Naive B cell (primary cell): ENCODE measurements around the gene OR13J1. TPM values are rescaled to one million over a fixed set of nuclear protein-coding genes. Genes with fewer than 3 reads are reported as not detected.

Experiments
- ATAC-seq, 2 donors: fragments of 150-1000 bp; cut with Tn5 transposase; 2 replicates each; pipeline ENCODE4 v1.10.0; 2021; ENCODE audit warnings: low read depth in 2 of 2, mild to moderate bottlenecking in 2 of 2, moderate library complexity in 2 of 2
- DNase-seq: peaks from one replicate; pipeline ENCODE4 v3.0.0; 2022
- H3K27ac Mint-ChIP-seq, 6 donors: one replicate each; pipeline ENCODE4 v1.8.0; 2020 to 2022; ENCODE audit warnings: mild to moderate bottlenecking in 6 of 6, mixed read lengths in 6 of 6, moderate library complexity in 5 of 6, inconsistent platforms in 2 of 6
- H3K27me3 Mint-ChIP-seq, 3 donors: one replicate each; pipeline ENCODE4 v1.8.0; 2021 to 2022; ENCODE audit warnings: mixed read lengths in 3 of 3, mild to moderate bottlenecking in 1 of 3
- H3K36me3 Mint-ChIP-seq, 2 donors: one replicate each; pipeline ENCODE4 v1.8.0; 2020 to 2022; ENCODE audit warnings: mixed read lengths in 2 of 2, inconsistent platforms in 1 of 2, mild to moderate bottlenecking in 1 of 2
- H3K4me1 Mint-ChIP-seq, 3 donors: one replicate each; pipeline ENCODE4 v1.8.0; 2020 to 2022; ENCODE audit warnings: mixed read lengths in 3 of 3, inconsistent platforms in 1 of 3, mild to moderate bottlenecking in 1 of 3, moderate library complexity in 1 of 3
- H3K4me3 Mint-ChIP-seq, 8 donors: one replicate each; pipeline ENCODE4 v1.8.0; 2020 to 2022; ENCODE audit warnings: mild to moderate bottlenecking in 8 of 8, mixed read lengths in 8 of 8, moderate library complexity in 8 of 8, inconsistent platforms in 2 of 8
- H3K9me3 Mint-ChIP-seq, 7 donors: one replicate each; pipeline ENCODE4 v1.8.0; 2020 to 2022; ENCODE audit warnings: mixed read lengths in 7 of 7, mild to moderate bottlenecking in 5 of 7, inconsistent platforms in 2 of 7, moderate library complexity in 1 of 7
- polyA plus RNA-seq, 6 donors: library from polyadenylated mRNA; unstranded; fragments of 300-500 nt; fragmentation: Illumina TruSeq; gene quantifications; one replicate each; pipeline ENCODE4 v1.2.3, GENCODE V29; 2021; ENCODE audit warnings: low read depth in 6 of 6

The OR13J1 gene
- polyA plus RNA-seq, 6 donors from 2014 or later, result not detected

- no peaks in the 10 kb centered on the region for H3K36me3 Mint-ChIP-seq
- DNase-seq, result no peak
- no peak for ATAC-seq
- H3K4me1 Mint-ChIP-seq, result peaks cover 67 to 78% (median 68%) of the 10 kb centered on the region in 3 donors
- H3K27me3 Mint-ChIP-seq, result peaks cover 0 to 5% (median 0%) of the 10 kb centered on the region in 3 donors
- peaks cover 0 to 2% (median 0%) of the 10 kb centered on the region in 7 donors for H3K9me3 Mint-ChIP-seq
- H3K4me3 Mint-ChIP-seq, result no peak overlapping the region
- peak overlapping the region in 2 of 6 donors; percentile 62 to 64 for H3K27ac Mint-ChIP-seq
Measured at GRCh38 chr9:35842795-35843194, 27.4 kb downstream of the OR13J1 start.

- DNase-seq, result no peak
- Mint-ChIP-seq H3K27me3 (peaks cover 0 to 5% (median 0%) of the 10 kb centered on the region in 3 donors), H3K4me1 (peaks cover 61 to 72% (median 62%) of the 10 kb centered on the region in 3 donors), H3K9me3 (peaks cover 0 to 2% (median 0%) of the 10 kb centered on the region in 7 donors), H3K36me3 (no peaks in the 10 kb centered on the region), H3K27ac (peak overlapping the region in 1 of 6 donors; percentile 64), H3K4me3 (peak overlapping the region in 1 of 8 donors; percentile 40)
- no peak for ATAC-seq
Measured at GRCh38 chr9:35842020-35842745, 28.0 kb downstream of the OR13J1 start.

GRCh38 chr9:35841645-35841900 is 28.6 kb downstream of the OR13J1 start:
- H3K4me3 Mint-ChIP-seq, result no peak overlapping the region
- H3K9me3 Mint-ChIP-seq, result peaks cover 0 to 2% (median 0%) of the 10 kb centered on the region in 7 donors
- DNase-seq (no peak), ATAC-seq (no peak)
- peaks cover 0 to 5% (median 0%) of the 10 kb centered on the region in 3 donors for H3K27me3 Mint-ChIP-seq
- H3K27ac Mint-ChIP-seq, result no peak overlapping the region
- H3K4me1 Mint-ChIP-seq, result peaks cover 58 to 66% (median 61%) of the 10 kb centered on the region in 3 donors
- no peaks in the 10 kb centered on the region for H3K36me3 Mint-ChIP-seq

GRCh38 chr9:35840881-35841644 is 29.1 kb downstream of the OR13J1 start:
- peaks cover 0 to 2% (median 0%) of the 10 kb centered on the region in 7 donors for H3K9me3 Mint-ChIP-seq
- no peak for ATAC-seq
- peak overlapping the region in 3 of 6 donors; percentile 29 to 72 (median 37) for H3K27ac Mint-ChIP-seq
- peaks cover 0 to 5% (median 0%) of the 10 kb centered on the region in 3 donors for H3K27me3 Mint-ChIP-seq
- no peak for DNase-seq
- no peak overlapping the region for H3K4me3 Mint-ChIP-seq
- no peaks in the 10 kb centered on the region for H3K36me3 Mint-ChIP-seq
- peaks cover 60 to 64% (median 62%) of the 10 kb centered on the region in 3 donors for H3K4me1 Mint-ChIP-seq

GRCh38 chr9:35839926-35840325 is 30.3 kb downstream of the OR13J1 start:
- peaks cover 0 to 2% (median 0%) of the 10 kb centered on the region in 7 donors for H3K9me3 Mint-ChIP-seq
- peak; percentile 40 for DNase-seq

GRCh38 chr9:35836595-35836994 is 33.6 kb downstream of the OR13J1 start:
- DNase-seq (no peak), ATAC-seq (no peak)
- H3K27ac Mint-ChIP-seq, result peak overlapping the region in 1 of 6 donors; percentile 33
- peaks cover 0 to 5% (median 0%) of the 10 kb centered on the region in 3 donors for H3K27me3 Mint-ChIP-seq
- peaks cover 0 to 2% (median 0%) of the 10 kb centered on the region in 7 donors for H3K9me3 Mint-ChIP-seq
- peaks cover 54 to 57% (median 55%) of the 10 kb centered on the region in 3 donors for H3K4me1 Mint-ChIP-seq
- no peak overlapping the region for H3K4me3 Mint-ChIP-seq
- H3K36me3 Mint-ChIP-seq, result no peaks in the 10 kb centered on the region

More at GRCh38 chr9:35839926-35840325, 30.3 kb downstream of the OR13J1 start:
- ATAC-seq, result peak; percentile 64 to 71
- H3K27me3 Mint-ChIP-seq, result peaks cover 0 to 5% (median 0%) of the 10 kb centered on the region in 3 donors
- H3K27ac Mint-ChIP-seq, result peak overlapping the region in 2 of 6 donors; percentile 59 to 81
- H3K4me3 Mint-ChIP-seq, result no peak overlapping the region
- H3K4me1 Mint-ChIP-seq, result peaks cover 53 to 61% (median 60%) of the 10 kb centered on the region in 3 donors
- H3K36me3 Mint-ChIP-seq, result no peaks in the 10 kb centered on the region

GRCh38 chr9:35835766-35836165 is 34.4 kb downstream of the OR13J1 start:
- ATAC-seq, result no peak
- H3K4me3 Mint-ChIP-seq, result peak overlapping the region in 1 of 8 donors; percentile 31
- peaks cover 0 to 2% (median 0%) of the 10 kb centered on the region in 7 donors for H3K9me3 Mint-ChIP-seq

GRCh38 chr9:35835216-35835632 is 35.0 kb downstream of the OR13J1 start:
- Mint-ChIP-seq H3K9me3 (peaks cover 0 to 2% (median 0%) of the 10 kb centered on the region in 7 donors), H3K36me3 (no peaks in the 10 kb centered on the region), H3K4me3 (peak overlapping the region in 3 of 8 donors; percentile 30 to 72 (median 31)), H3K27ac (peak overlapping the region in 1 of 6 donors; percentile 80), H3K4me1 (peaks cover 52 to 57% (median 56%) of the 10 kb centered on the region in 3 donors), H3K27me3 (peaks cover 0 to 5% (median 0%) of the 10 kb centered on the region in 3 donors)
- ATAC-seq, result no peak
- no peak for DNase-seq

More at GRCh38 chr9:35835766-35836165, 34.4 kb downstream of the OR13J1 start:
- H3K27me3 Mint-ChIP-seq, result peaks cover 0 to 5% (median 0%) of the 10 kb centered on the region in 3 donors
- no peaks in the 10 kb centered on the region for H3K36me3 Mint-ChIP-seq
- no peak for DNase-seq
- H3K4me1 Mint-ChIP-seq, result peaks cover 53 to 57% (median 56%) of the 10 kb centered on the region in 3 donors
- H3K27ac Mint-ChIP-seq, result no peak overlapping the region

- peak overlapping the region in 4 of 6 donors; percentile 55 to 89 (median 82) for H3K27ac Mint-ChIP-seq
- ATAC-seq (no peak), DNase-seq (no peak)
- peaks cover 53 to 58% (median 57%) of the 10 kb centered on the region in 3 donors for H3K4me1 Mint-ChIP-seq
- H3K4me3 Mint-ChIP-seq, result peak overlapping the region in 7 of 8 donors; percentile 3 to 75 (median 41)
- no peaks in the 10 kb centered on the region for H3K36me3 Mint-ChIP-seq
- no peaks in the 10 kb centered on the region for H3K27me3 Mint-ChIP-seq
- H3K9me3 Mint-ChIP-seq, result no peaks in the 10 kb centered on the region
Measured at GRCh38 chr9:35834260-35835215, 35.7 kb downstream of the OR13J1 start.

- peaks cover 56 to 64% (median 60%) of the 10 kb centered on the region in 3 donors for H3K4me1 Mint-ChIP-seq
- H3K27ac Mint-ChIP-seq, result peak overlapping the region in 4 of 6 donors; percentile 20 to 89 (median 84)
- H3K4me3 Mint-ChIP-seq, result peak overlapping the region in 1 of 8 donors; percentile 59
Measured at GRCh38 chr9:35832814-35833213, 37.4 kb downstream of the OR13J1 start.

GRCh38 chr9:35831040-35831439 is 39.2 kb downstream of the OR13J1 start:
- Mint-ChIP-seq H3K36me3 (no peaks in the 10 kb centered on the region), H3K27me3 (no peaks in the 10 kb centered on the region), H3K4me1 (peaks cover 57 to 73% (median 63%) of the 10 kb centered on the region in 3 donors), H3K27ac (peak overlapping the region in 4 of 6 donors; percentile 18 to 92 (median 54)), H3K9me3 (no peaks in the 10 kb centered on the region), H3K4me3 (peak overlapping the region in 3 of 8 donors; percentile 43 to 81 (median 74))
- DNase-seq, result no peak
- no peak for ATAC-seq

More at GRCh38 chr9:35832814-35833213, 37.4 kb downstream of the OR13J1 start:
- Mint-ChIP-seq H3K9me3 (no peaks in the 10 kb centered on the region), H3K36me3 (no peaks in the 10 kb centered on the region), H3K27me3 (no peaks in the 10 kb centered on the region)
- no peak for ATAC-seq
- DNase-seq, result no peak

- Mint-ChIP-seq H3K4me3 (peak overlapping the region; percentile 81 to 92 (median 90)), H3K27ac (peak overlapping the region; percentile 64 to 92 (median 84)), H3K36me3 (no peaks in the 10 kb centered on the region), H3K9me3 (no peaks in the 10 kb centered on the region), H3K27me3 (no peaks in the 10 kb centered on the region), H3K4me1 (peaks cover 50 to 66% (median 60%) of the 10 kb centered on the region in 3 donors)
- no peak for DNase-seq
- no peak for ATAC-seq
Measured at GRCh38 chr9:35829764-35830096, 40.5 kb downstream of the OR13J1 start.
